HAP-1 (cell line): ENCODE data around the gene INO80B.
A peak's percentile ranks its signal among the peaks of the same experiment; 100 is the strongest.
"Not testable (repeated sequence)": the region's sequence is repeated elsewhere in the genome, so short reads cannot be mapped to it uniquely, and the experiment has no call there.

ENCODE experiments used
- DNase-seq, 2 experiments: peaks; one replicate each; pipeline ENCODE4 v3.0.0-alpha.2; 2016 to 2020; ENCODE audit warnings: low spot score in 2 of 2
- H3K27me3 ChIP-seq: fragments of 250-450 bp; sonication (Bioruptor Pico); 2 replicates; pipeline ENCODE4 v1.5.1; 2020; ENCODE audit warnings: low read depth, mild to moderate bottlenecking, moderate library complexity
- H3K36me3 ChIP-seq: fragments of 250-450 bp; sonication (Bioruptor Pico); replicated peaks from 2 replicates; pipeline ENCODE4 v1.5.1; 2020; ENCODE audit warnings: mild to moderate bottlenecking
- H3K4me1 ChIP-seq: fragments of 250-450 bp; sonication (Bioruptor Pico); 2 replicates; pipeline ENCODE4 v1.5.1; 2020; ENCODE audit warnings: mild to moderate bottlenecking
- H3K4me3 ChIP-seq: fragments of 250-450 bp; sonication (Bioruptor Pico); 2 replicates; pipeline ENCODE4 v1.5.1; 2020; ENCODE audit warnings: mild to moderate bottlenecking, moderate library complexity
- H3K9me3 ChIP-seq: fragments of 250-450 bp; sonication (Bioruptor Pico); 2 replicates; pipeline ENCODE4 v1.5.1; 2020; ENCODE audit warnings: mild to moderate bottlenecking, moderate library complexity
- in situ Hi-C: fragments of 300-500 bp; cut with MboI; formaldehyde crosslinking; loops from 3 replicates; pipeline ENCODE4 v1.14.3; 2020; ENCODE audit warnings: low sequenced_read_pairs, inconsistent platforms, mixed read lengths

The INO80B gene

DNA sequence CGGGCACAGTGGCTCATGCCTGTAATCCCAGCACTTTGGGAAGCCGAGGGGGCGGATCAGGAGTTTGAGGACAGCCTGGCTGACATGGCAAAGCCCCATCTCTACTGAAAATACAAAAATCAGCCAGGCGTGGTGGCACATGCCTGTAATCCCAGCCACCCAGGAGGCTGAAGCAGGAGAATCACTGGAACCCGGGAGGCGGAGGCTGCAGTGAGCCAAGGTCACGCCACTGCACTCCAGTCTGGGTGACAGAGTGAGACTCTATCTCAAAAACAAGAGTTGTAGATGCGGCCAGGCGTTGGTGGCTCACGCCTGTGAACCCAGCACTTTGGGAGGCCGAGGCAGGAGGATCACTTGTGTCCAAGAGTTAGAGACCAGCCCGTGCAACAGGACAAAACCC lies 15.9 kb downstream of the INO80B start:
- H3K27me3 ChIP-seq, H3K4me3 ChIP-seq, H3K9me3 ChIP-seq, DNase-seq, H3K4me1 ChIP-seq, in situ Hi-C loops: not testable (repeated sequence)
- peaks cover 17% of the 10 kb centered on the region for H3K36me3 ChIP-seq

DNA sequence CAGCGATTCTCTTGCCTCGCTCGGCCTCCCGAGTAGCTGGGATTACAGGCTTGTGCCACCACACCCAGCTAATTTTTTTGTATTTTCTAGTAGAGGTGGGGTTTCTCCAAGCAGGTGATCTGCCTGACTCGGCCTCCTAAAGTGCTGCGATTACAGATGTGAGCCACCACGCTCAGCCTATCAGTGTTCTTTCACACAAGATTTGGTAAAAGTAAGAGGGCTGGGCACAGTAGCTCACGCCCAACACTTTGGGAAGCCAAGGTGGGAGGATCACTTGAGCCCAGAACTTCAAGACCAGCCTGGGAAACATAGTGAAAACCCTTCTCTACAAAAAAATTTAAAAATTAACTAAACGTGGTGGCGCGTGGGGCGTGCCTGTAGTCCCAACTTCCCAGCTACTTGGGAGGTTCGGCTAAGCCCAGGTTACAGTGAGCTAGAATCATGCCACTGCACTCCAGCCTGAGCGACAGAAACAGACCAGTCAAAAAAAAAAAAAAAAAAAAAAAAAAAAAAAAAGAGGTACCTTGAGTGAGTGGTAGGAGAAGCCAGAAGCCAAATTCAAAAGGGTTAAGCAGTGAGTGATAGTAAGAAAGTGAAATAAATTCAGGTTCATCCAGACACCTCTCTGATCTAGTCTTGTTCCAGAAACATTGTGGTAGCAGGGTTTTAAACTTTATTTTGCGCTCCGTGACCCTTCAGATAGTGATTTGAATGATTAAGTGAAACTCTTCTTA lies 16.6 kb downstream of the INO80B start:
- no peak for DNase-seq
- in situ Hi-C loops: no loop called here
- no peaks in the 10 kb centered on the region for H3K27me3 ChIP-seq
- H3K9me3 ChIP-seq: no peaks in the 10 kb centered on the region
- peaks cover 9% of the 10 kb centered on the region; the same call in 1 of the 2 replicates for H3K4me1 ChIP-seq
- peak overlapping the region; percentile 61 for H3K4me3 ChIP-seq
- peaks cover 17% of the 10 kb centered on the region for H3K36me3 ChIP-seq

DNA sequence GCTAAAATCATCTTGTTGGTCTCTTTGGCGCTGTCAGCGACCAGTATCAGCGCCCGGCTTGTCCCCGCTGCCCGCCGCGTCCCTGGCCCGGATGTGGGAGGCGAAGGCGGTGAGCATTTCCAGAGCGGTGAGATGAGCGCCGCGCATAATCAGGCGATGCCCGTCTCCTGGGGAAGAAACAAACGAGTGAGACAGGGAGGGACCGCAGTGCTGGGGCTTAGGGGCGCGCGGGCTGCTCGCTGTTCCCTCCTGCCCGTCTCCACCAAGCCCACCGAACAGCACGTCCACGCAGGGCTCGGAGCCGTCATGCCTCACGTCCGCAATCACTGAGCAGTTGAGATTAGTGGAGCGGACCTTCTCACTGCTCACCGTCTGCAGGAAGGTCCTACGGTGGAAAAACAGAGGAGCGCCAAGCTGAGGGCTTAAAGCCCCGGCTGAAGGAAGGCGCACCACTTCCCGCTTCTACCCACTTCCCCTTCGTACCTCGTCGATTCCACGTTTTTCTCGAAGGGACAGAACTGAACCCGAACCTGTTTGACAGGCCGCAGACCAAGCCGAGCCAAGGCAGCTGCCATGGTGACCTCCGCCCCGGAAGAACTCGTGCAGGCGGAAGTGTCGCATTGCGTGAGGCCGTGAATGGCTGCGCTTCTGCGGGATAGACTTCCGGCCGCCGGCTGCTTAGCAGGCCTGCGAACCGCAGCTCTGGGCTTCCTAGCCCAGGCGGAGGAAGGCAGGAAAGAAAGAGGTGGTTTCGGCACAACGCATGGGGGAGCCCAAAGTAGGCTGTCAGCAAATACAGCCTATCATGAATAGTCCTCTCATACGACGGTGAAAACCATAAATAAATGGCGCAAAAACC lies 17.4 kb downstream of the INO80B start, which contains the start of gene MRPL53:
MRPL53 (minus strand) TSS at position 595 of the 859 bp plus-strand sequence; CDS start at position 575, 20 bp downstream.
- peaks cover 9% of the 10 kb centered on the region; the same call in 1 of the 2 replicates for H3K4me1 ChIP-seq
- H3K9me3 ChIP-seq: no peaks in the 10 kb centered on the region
- in situ Hi-C loops: no loop called here
- DNase-seq: peak; percentile 89 to 96
- H3K36me3 ChIP-seq: peaks cover 19% of the 10 kb centered on the region
- H3K4me3 ChIP-seq: peak within 1 kb of the TSS; percentile 61
- no peaks in the 10 kb centered on the region for H3K27me3 ChIP-seq

DNA sequence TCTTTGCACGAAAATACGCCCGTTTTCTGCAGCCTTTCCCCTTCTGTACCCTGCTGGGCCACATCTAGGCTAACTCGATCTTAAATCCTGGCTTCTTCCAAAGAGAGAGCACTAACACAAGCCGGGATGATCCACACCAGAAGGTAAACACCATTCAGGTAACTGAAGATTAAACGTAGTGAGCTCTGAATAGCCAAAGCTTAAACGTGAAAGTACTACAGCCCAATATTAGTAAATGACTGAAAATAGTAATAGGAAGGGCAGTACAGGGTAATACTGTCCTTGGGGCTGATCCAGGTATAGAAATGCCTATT lies 18.0 kb downstream of the INO80B start:
- H3K27me3 ChIP-seq: no peaks in the 10 kb centered on the region
- peak overlapping the region; percentile 61 for H3K4me3 ChIP-seq
- in situ Hi-C loops: no loop called here
- H3K4me1 ChIP-seq: peaks cover 9% of the 10 kb centered on the region; the same call in 1 of the 2 replicates
- peaks cover 23% of the 10 kb centered on the region for H3K36me3 ChIP-seq
- no peak for DNase-seq
- no peaks in the 10 kb centered on the region for H3K9me3 ChIP-seq

DNA sequence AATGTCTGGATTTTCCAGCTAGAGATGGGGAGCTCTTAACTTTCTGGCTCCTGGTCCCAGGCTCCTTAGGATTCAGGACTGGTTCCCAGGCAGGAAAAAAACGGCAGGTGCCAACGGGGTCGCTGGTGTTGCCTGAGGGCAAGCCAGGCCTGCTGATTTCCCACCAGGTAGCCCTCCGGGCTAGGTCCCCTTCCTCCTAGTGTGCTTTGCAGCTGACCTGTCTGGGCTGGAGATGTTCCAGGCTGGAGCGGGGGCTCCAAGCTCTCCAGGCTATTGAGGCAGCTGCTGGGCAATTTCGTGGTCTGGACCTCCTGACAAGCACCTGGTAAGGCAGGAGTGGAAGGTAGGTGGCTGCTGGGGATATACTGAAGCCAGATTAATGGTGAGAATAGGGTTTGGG lies 19.6 kb downstream of the INO80B start:
- peaks cover 30% of the 10 kb centered on the region for H3K36me3 ChIP-seq
- H3K4me3 ChIP-seq: no peak overlapping the region
- in situ Hi-C loops: no loop called here
- DNase-seq: no peak
- peaks cover 9% of the 10 kb centered on the region; the same call in 1 of the 2 replicates for H3K4me1 ChIP-seq
- H3K9me3 ChIP-seq: no peaks in the 10 kb centered on the region
- H3K27me3 ChIP-seq: no peaks in the 10 kb centered on the region

DNA sequence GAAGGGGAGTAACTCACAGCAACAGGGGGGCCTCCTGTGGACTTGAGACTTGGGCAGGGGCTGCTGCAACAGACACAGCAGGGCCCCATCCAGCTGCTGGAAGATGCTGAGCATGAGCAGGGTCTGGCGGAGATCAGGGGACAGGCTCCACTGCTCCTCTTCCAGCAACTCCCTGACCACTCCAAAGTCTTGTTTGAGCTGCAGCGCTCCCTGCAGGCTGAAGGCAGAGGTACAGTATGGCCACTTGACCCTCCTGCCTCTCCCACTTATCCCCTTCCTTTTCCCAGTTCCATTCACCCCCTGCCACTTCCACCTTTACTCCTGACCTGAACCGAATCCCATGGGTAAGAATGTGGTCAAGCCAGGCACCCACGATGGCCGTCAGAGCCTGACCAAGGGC lies 20.0 kb downstream of the INO80B start:
- DNase-seq: peak in 1 of 2 experiments; percentile 41
- Histone ChIP-seq H3K9me3 (no peaks in the 10 kb centered on the region), H3K4me3 (no peak overlapping the region), H3K36me3 (peaks cover 31% of the 10 kb centered on the region), H3K27me3 (no peaks in the 10 kb centered on the region), H3K4me1 (peaks cover 10% of the 10 kb centered on the region; the same call in 1 of the 2 replicates)
- in situ Hi-C loops: no loop called here

DNA sequence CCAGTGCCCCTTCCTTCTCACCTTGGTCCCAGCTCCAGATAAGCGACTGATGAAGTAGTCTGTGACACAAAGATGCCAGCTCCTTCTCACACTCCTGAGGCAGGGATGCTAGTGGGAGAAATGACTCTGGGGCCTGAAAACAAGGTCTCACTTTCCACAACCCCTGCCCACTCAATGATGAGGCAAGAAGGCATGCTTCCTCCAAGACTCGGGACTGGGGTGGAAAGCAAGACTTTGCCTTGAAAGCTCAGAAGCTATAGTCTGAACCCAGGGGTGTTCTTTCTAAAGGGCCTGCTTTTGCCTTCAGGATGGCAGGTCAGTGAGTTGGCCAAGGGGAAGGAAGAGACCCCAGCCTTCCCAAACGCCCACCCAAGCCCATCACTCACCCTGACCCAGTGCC lies 26.5 kb downstream of the INO80B start:
- Histone ChIP-seq H3K36me3 (peaks cover 25% of the 10 kb centered on the region), H3K9me3 (no peaks in the 10 kb centered on the region), H3K4me3 (peak overlapping the region; percentile 95), H3K4me1 (peaks cover 7% of the 10 kb centered on the region), H3K27me3 (no peaks in the 10 kb centered on the region)
- in situ Hi-C loops: no loop called here
- no peak for DNase-seq

DNA sequence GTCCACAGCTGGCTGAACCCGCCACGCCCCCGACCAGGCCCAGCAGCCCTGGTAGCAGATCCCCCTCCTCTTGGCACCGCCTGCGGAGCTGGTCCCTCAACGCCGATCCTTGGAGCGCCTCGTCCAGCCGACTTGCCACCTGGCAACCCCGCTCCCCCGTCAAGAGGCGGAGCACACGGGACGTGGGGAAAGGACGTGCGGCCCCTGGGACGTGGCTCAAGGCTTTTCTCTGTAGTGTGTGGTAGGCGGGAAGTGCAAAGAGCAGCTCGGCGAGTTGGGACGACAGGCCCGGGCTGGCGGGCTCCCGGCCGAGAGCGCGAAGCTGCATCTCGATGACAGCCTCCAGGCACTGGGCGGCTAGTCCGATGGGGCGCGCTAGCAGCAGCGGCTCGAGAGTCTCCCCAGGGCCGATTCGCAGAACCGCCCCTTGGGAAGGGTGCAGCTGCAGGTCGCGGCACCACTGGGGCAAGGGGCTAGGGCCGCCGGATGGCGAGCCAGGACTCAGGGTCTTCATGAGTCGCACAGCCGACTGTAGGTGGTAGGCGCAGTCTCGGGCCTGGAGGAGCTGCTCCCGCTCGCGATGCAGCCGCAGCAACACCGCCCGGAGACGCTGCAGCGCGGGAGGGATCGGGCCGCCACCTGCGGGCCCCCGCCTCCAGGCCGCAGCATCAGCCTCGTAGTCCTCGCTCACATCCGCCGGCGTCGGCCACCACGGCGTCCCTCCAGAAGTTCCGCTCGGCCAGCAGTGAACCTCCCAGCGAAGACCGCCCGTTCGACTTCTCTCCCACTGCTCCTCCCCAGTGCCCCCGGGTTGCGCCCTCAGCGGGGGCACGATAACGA lies 27.3 kb downstream of the INO80B start:
- in situ Hi-C loops: no loop called here
- peak in 1 of 2 experiments; percentile 34 for DNase-seq

DNA sequence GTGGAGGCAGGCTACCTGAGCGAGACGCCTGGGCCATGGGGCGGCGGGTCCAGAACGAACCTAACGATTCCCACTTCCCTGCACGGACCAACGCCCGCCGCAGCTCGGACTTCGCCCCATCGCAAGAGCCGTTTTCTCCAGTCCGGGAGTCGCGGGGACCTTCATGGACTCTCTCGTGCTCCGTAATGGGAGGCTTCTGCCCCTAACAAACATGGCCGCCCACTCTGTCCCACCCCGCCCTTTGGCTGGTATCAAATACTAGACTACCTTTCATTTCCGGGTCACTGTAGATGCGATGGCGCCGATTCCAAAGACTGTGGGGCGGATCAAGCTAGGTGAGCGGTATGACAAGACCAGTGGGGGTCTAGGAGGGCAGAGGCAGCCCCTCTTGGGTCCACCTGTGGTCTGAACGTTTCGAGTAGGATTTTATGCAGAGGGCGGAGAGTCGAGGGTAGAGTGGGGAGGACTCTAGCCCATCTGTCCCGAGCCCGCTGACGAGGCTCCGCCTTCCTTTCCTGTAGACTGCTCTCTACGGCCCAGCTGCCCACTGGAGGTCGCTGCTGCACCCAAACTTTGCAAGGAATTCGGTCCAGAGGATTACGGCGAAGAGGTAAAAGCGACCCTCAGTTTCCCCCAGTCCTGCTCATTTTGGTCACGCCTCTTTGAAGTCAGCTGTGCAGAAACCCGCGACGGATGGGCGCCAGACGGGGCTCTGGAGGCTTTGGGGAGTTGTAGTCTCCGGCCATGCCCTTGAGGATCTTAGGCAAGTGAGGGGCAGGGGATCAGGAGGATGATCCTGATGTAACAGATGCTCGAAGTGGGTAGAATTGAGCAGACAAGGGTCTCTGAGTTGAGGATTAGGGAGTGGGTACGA lies 28.2 kb downstream of the INO80B start, which contains the start of the genes CCDC142 and TTC31:
CCDC142 (minus strand) TSS at position 198 of the 874 bp plus-strand sequence; CDS start at position 37, 161 bp downstream.
TTC31 (plus strand) TSS at position 281 of the 874 bp plus-strand sequence; CDS start at position 296, 15 bp downstream.
- no peaks in the 10 kb centered on the region for H3K27me3 ChIP-seq
- H3K4me3 ChIP-seq: peak within 1 kb of the TSS; percentile 95
- in situ Hi-C loops: no loop called here
- H3K4me1 ChIP-seq: peaks cover 7% of the 10 kb centered on the region
- no peaks in the 10 kb centered on the region for H3K9me3 ChIP-seq
- peaks cover 25% of the 10 kb centered on the region for H3K36me3 ChIP-seq
- DNase-seq: peak; percentile 92 to 97

More for the DNA sequence above, 27.3 kb downstream of the INO80B start:
- Histone ChIP-seq H3K36me3 (peaks cover 25% of the 10 kb centered on the region), H3K4me1 (peaks cover 7% of the 10 kb centered on the region), H3K27me3 (no peaks in the 10 kb centered on the region), H3K4me3 (peak overlapping the region; percentile 95), H3K9me3 (no peaks in the 10 kb centered on the region)

DNA sequence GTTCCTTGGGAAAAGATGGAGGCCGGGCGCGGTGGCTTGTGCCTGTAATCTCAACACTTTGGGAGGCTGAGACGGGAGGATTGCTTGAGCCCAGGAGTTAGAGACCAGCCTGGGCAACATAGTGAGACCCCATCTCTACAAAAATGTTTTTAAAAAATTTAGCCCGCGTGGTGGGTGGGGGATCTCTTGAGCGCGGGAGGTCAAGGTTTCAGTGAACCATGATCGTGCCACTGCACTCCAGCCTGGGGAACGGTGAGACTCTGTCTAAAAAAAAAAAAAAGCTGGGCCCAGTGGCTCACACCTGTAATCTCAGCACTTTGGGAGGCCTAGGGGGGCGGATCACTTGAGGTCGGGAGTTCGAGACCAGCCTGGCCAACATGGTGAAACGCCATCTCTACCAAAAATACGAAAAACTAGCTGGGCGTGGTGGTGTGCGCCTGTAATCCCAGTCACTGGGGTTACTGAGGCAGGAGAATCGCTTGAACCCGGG lies 28.8 kb downstream of the INO80B start:
- H3K27me3 ChIP-seq, in situ Hi-C loops, DNase-seq, H3K4me1 ChIP-seq, H3K9me3 ChIP-seq: not testable (repeated sequence)
- Histone ChIP-seq H3K4me3 (peak overlapping the region; percentile 95), H3K36me3 (peaks cover 23% of the 10 kb centered on the region)

DNA sequence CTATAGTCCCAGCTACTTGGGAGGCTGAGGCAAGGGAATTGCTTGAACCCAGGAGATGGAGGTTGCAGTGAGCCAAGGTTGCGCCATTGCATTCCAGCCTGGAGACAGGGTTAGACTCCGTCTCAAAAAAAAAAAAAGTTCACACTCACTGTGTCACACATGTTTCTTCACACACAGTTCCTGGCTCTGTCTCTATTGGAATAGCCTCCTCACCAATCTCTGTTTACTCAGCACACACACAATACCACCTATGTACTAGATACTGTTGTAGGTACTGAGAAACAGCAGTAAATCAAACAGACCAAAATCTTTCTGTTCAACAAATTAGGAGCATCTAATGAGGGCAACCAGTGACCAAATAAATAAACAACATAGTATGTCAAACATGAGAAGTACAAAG lies 31.3 kb downstream of the INO80B start:
- H3K4me3 ChIP-seq: no peak overlapping the region
- H3K36me3 ChIP-seq: peaks cover 15% of the 10 kb centered on the region
- H3K4me1 ChIP-seq: peaks cover 5% of the 10 kb centered on the region
- H3K9me3 ChIP-seq: no peaks in the 10 kb centered on the region
- no peaks in the 10 kb centered on the region for H3K27me3 ChIP-seq
- DNase-seq: no peak
- in situ Hi-C loops: loop anchor here (5.0 kb wide), 1 partner anchor 91 kb away; no protein-coding TSS in a partner anchor
